Heart left ventricle (tissue), 16 donors: ENCODE results near the gene VPS26C. TPM values are rescaled to one million over a fixed set of nuclear protein-coding genes. Genes with fewer than 3 reads are reported as not detected.
"Not testable (repeated sequence)": the region's sequence is repeated elsewhere in the genome, so short reads cannot be mapped to it uniquely, and the experiment has no call there.

Source experiments
- ATAC-seq, 4 donors: fragments of 200-7000 bp; cut with Tn5 transposase; one replicate each; pipeline ENCODE4 v1.9.1; 2020 to 2022; ENCODE audit warnings: moderate library complexity in 4 of 4, mild to moderate bottlenecking in 3 of 4, moderate number of reproducible peaks in 1 of 4
- DNase-seq, 5 donors: peaks; one replicate each; pipeline ENCODE4 v3.0.0-alpha.2; 2020
- H3K27ac ChIP-seq, 12 donors: fragments of 200-600 bp; sonication (generic) in 4 of 12; one replicate each; pipeline versions ENCODE4 v1.5.0 to v1.8.0; 2016 to 2022; ENCODE audit warnings: mild to moderate bottlenecking in 2 of 12
- H3K27me3 ChIP-seq, 9 donors: fragments of 200-600 bp; sonication (generic) in 2 of 9; one replicate each; pipeline versions ENCODE4 v1.5.1 to v1.8.0; 2016 to 2022; ENCODE audit warnings: mild to moderate bottlenecking in 3 of 9
- H3K36me3 ChIP-seq, 9 donors: fragments of 200-600 bp; sonication (generic) in 2 of 9; one replicate each; pipeline versions ENCODE4 v1.5.0 to v1.8.0; 2018 to 2022; ENCODE audit warnings: mild to moderate bottlenecking in 2 of 9
- H3K4me1 ChIP-seq, 12 donors: fragments of 200-600 bp; sonication (generic) in 4 of 12; one replicate each; pipeline versions ENCODE4 v1.5.0 to v1.8.0; 2016 to 2022; ENCODE audit warnings: mild to moderate bottlenecking in 3 of 12
- H3K4me3 ChIP-seq, 12 donors: fragments of 200-600 bp; sonication (generic) in 4 of 12; one replicate each; pipeline versions ENCODE4 v1.5.0 to v1.8.0; 2017 to 2022; ENCODE audit warnings: mild to moderate bottlenecking in 9 of 12, moderate library complexity in 4 of 12
- H3K9me3 ChIP-seq, 12 donors: fragments of 200-600 bp; sonication (generic) in 4 of 12; one replicate each; pipeline versions ENCODE4 v1.5.0 to v1.8.0; 2016 to 2022; ENCODE audit warnings: mild to moderate bottlenecking in 1 of 12
- CTCF ChIP-seq, 12 donors: fragments of 200-600 bp; sonication (generic) in 4 of 12; IDR thresholded peaks; one replicate each; pipeline versions ENCODE4 v1.5.0 to v1.8.0; 2018 to 2022; ENCODE audit warnings: antibody characterized with exemption in 12 of 12, mild to moderate bottlenecking in 5 of 12
- POLR2A ChIP-seq, 2 donors: fragments of 450-650 bp; IDR thresholded peaks; one replicate each; pipeline ENCODE4 v1.6.1; 2017; ENCODE audit warnings: antibody characterized with exemption in 2 of 2, mild to moderate bottlenecking in 2 of 2, moderate library complexity in 2 of 2
- WGBS, 4 donors: extraction: QIAGEN DNeasy Blood & Tissue Kit in 2 of 4; methylation state at CpG; one replicate each; pipeline versions ENCODE4 v1.1.5 to v1.1.7; 2013 to 2018; 5-methylcytosine and 5-hydroxymethylcytosine counted together
- intact Hi-C, 10 donors: fragments of 100-400 bp; cut with DNase I; formaldehyde crosslinking; loops; one replicate each; pipeline versions ENCODE4 v1.11.1 to v1.14.2; 2022
- polyA plus RNA-seq, 2 donors: library from polyadenylated mRNA; stranded (reverse); fragments of 200-250 nt; gene quantifications; one replicate each; pipeline ENCODE4 v1.2.3, GENCODE V29; 2013
- total RNA-seq, 9 donors: library from RNA; depleted of rRNA in 2 of 9; stranded (reverse); fragments of >200 nt in 2 of 9; fragmentation: NEBNext Ultra II Directional in 3 of 9; extraction: Animal tissue kit (Norgen Biotek cat#: 25700) in 3 of 9; gene quantifications; one replicate each; pipeline versions ENCODE4 v1.1.0 to v1.2.4, GENCODE V29; 2016 to 2023
- donor health status: ischemic (EF 13 %, LVEDD 7.1; RV severe dilation, severe dysfunction).
- donor health status: healthy with polysubstance abuse.
- donor health status: DM: no; HTN: yes; CAD: no.
- donor health status: DM: no; HTN: no; CAD: no.
- donor health status: ischemic (EF 25% LVEDD 6.9; RV normal size, moderate dysfunction).
- donor health status: ischemic (EF 25% LVEDD 5.7; RV mildly dilated, moderate dysfunction).
- donor health status: healthy.
- donor health status: DM: yes; HTN: yes; CAD: no.
- donor health status: ischemic (EF 35%, LVEDD 5.7; RV mildly dilated, moderate dysfunction).
- donor health status: nonischemic (EF 11% LVEDD 7.7; RV severe dilation, severe dysfunction).
- donor health status: DM: yes; HTN: yes; CAD: no.
- donor health status: PGD.
- donor health status: ischemic (EF 29% LVEDD 5.4; RV normal size, mild dysfunction).
- donor health status: nonischemic (EF 23%, LVEDD 6.1; RV moderate dilation, normal function).

Gene VPS26C
- total and polyA plus RNA-seq, 11 donors = 18.1 to 88.6 (median 53.5) TPM

GRCh38 chr21:37226041-37226920 lies 40.9 kb downstream of the VPS26C start:
- Histone ChIP-seq H3K27me3 (no peaks in the 10 kb centered on the region), H3K4me3 (no peak overlapping the region), H3K4me1 (peaks cover 0 to 10% (median 0%) of the 10 kb centered on the region in 12 donors), H3K36me3 (peaks cover 2 to 86% (median 78%) of the 10 kb centered on the region in 9 donors), H3K9me3 (no peaks in the 10 kb centered on the region), H3K27ac (peak overlapping the region in 1 of 12 donors; percentile 32)
- ATAC-seq (peak in 1 of 4 donors; percentile 18), DNase-seq (no peak)
- no peak for TF ChIP-seq POLR2A (IDR thresholded peaks at IDR 0.05)
- no peak for TF ChIP-seq CTCF (IDR thresholded peaks at IDR 0.05)
- WGBS, 4 donors = 92 to 93% (median 93%) methylated on average over 14 to 18 of the region's 18 CpGs
- intact Hi-C loops = loop anchor here in 2 of 10 donors (5.0 to 10.0 kb wide), 2 partner anchors 41 to 359 kb away; partner anchors contain the start of gene VPS26C (in 1 of the 2)

GRCh38 chr21:37224861-37225839 lies 42.0 kb downstream of the VPS26C start:
- WGBS, 4 donors = 83 to 87% (median 86%) methylated on average over 21 of the region's 21 CpGs

GRCh38 chr21:37223804-37224345 lies 43.3 kb downstream of the VPS26C start:
- WGBS, 4 donors = 86 to 93% (median 89%) methylated on average over 2 of the region's 2 CpGs
- no peak for TF ChIP-seq CTCF (IDR thresholded peaks at IDR 0.05)
- no peak for TF ChIP-seq POLR2A (IDR thresholded peaks at IDR 0.05)
- Histone ChIP-seq H3K9me3 (no peaks in the 10 kb centered on the region), H3K27me3 (no peaks in the 10 kb centered on the region), H3K27ac (peak overlapping the region in 1 of 12 donors; percentile 18), H3K36me3 (peaks cover 2 to 61% (median 54%) of the 10 kb centered on the region in 9 donors), H3K4me1 (peaks cover 0 to 18% (median 10%) of the 10 kb centered on the region in 12 donors), H3K4me3 (no peak overlapping the region)
- intact Hi-C loops = loop anchor here in 6 of 10 donors (5.0 to 10.0 kb wide), 5 partner anchors 33 to 361 kb away; partner anchors contain the start of genes DYRK1A (in 3 of the 6) and VPS26C (in 2 of the 6)
- DNase-seq = no peak
- no peak for ATAC-seq

More at GRCh38 chr21:37224861-37225839, 42.0 kb downstream of the VPS26C start:
- Histone ChIP-seq H3K36me3 (peaks cover 2 to 74% (median 67%) of the 10 kb centered on the region in 9 donors), H3K9me3 (no peaks in the 10 kb centered on the region), H3K4me3 (no peak overlapping the region), H3K4me1 (peaks cover 0 to 14% (median 4%) of the 10 kb centered on the region in 12 donors), H3K27me3 (no peaks in the 10 kb centered on the region), H3K27ac (peak overlapping the region in 1 of 12 donors; percentile 55)
- ATAC-seq (no peak), DNase-seq (no peak)
- no peak for TF ChIP-seq POLR2A (IDR thresholded peaks at IDR 0.05)
- TF ChIP-seq CTCF (IDR thresholded peaks at IDR 0.05) = no peak
- intact Hi-C loops = loop anchor here in 7 of 10 donors (5.0 to 10.0 kb wide), 5 partner anchors 32 to 360 kb away; partner anchors contain the start of genes DYRK1A (in 3 of the 7) and VPS26C (in 3 of the 7)

DNA sequence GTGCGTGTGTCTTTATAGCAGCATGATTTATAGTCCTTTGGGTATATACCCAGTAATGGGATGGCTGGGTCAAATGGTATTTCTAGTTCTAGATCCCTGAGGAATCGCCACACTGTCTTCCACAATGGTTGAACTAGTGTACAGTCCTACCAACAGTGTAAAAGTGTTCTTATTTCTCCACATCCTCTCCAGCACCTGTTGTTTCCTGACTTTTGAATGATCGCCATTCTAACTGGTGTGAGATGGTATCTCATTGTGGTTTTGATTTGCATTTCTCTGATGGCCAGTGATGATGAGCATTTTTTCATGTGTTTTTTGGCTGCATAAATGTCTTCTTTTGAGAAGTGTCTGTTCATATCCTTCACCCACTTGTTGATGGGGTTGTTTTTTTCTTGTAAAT lies 44.9 kb downstream of the VPS26C start:
- H3K36me3 ChIP-seq = peaks cover 0 to 45% (median 38%) of the 10 kb centered on the region in 9 donors
- not testable (repeated sequence) for H3K4me3 ChIP-seq, DNase-seq, H3K9me3 ChIP-seq, ATAC-seq, H3K27me3 ChIP-seq, H3K27ac ChIP-seq
- intact Hi-C loops = loop anchor here in 6 of 10 donors (5.0 to 10.0 kb wide), 5 partner anchors 35 to 363 kb away; partner anchors contain the start of genes DYRK1A (in 3 of the 6) and VPS26C (in 2 of the 6)
- 76 to 100% (median 84%) methylated on average over 2 to 3 of the region's 3 CpGs for WGBS, 4 donors
- peaks cover 0 to 18% (median 10%) of the 10 kb centered on the region in 12 donors for H3K4me1 ChIP-seq
